MG63 (cell line): Measurements from ENCODE around the gene CRK. TPM values are rescaled to one million over a fixed set of nuclear protein-coding genes. Genes with fewer than 3 reads are reported as not detected.

Source experiments
- total RNA-seq: library from RNA; depleted of rRNA; stranded (reverse); fragments of >200 nt; shearing (Covaris generic); gene quantifications from 2 replicates; pipeline ENCODE4 v1.2.3, GENCODE V29; 2014; ENCODE audit warnings: low replicate concordance; rRNA removed

Gene CRK
- total RNA-seq, 1 experiment from 2014 or later = 35.1 TPM

Other genes starting within 250 kb of the CRK start
- not detected in 2 replicates for gene BHLHA9, start 185.8 kb downstream of the CRK start, total RNA-seq
- gene TRARG1, start 176.6 kb downstream of the CRK start, total RNA-seq = not detected in 2 replicates
- gene YWHAE, start 56.0 kb downstream of the CRK start, total RNA-seq = 108 and 118 TPM in 2 replicates
- 65.5 and 75.2 TPM in 2 replicates for gene MYO1C, start 36.5 kb upstream of the CRK start, total RNA-seq
- gene INPP5K, start 60.4 kb upstream of the CRK start, total RNA-seq = 30.8 and 75.0 TPM in 2 replicates
- 15.2 and 39.1 TPM in 2 replicates for gene PITPNA, start 106.6 kb upstream of the CRK start, total RNA-seq
- gene SLC43A2, start 172.6 kb upstream of the CRK start, total RNA-seq = 3.9 and 8.3 TPM in 2 replicates
- gene SCARF1, start 189.5 kb upstream of the CRK start, total RNA-seq = not detected in 2 replicates
- gene RILP, start 193.6 kb upstream of the CRK start, total RNA-seq = 4.6 TPM in 1 of 2 replicates, not detected in the other
- 80.5 and 100 TPM in 2 replicates for gene PRPF8, start 228.6 kb upstream of the CRK start, total RNA-seq